ENCODE results near the gene BDKRB2. TPM values are rescaled to one million over a fixed set of nuclear protein-coding genes. Genes with fewer than 3 reads are reported as not detected.

BDKRB2 gene
- total RNA-seq, 6 donors from 2014 or later, result 0.78 to 4.0 (median 1.8) TPM; not detected in 1

DNA sequence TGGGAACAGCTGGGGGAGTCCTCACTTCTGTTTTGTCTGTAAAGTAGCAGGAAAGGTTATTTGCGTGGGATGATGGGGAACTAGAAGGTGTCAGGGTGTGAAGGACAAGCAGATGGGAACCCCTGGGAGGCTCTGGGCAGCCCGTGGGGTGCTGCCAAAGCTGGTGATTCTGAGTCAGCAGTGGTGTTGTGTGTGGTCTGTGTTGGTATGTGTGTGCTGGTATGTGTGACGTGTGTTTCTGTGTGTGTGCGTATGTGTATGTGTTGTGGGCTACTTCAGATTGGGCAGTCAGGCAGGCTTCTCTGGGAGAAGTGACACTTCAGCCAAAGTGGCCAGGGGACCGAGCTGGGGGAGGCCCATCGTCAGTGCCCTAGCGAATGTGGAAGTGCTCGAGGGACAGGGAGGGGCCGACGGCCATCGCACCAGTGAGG lies 15.3 kb upstream of the BDKRB2 start:
- H3K36me3 ChIP-seq, result no peaks in the 10 kb centered on the region
- no peak overlapping the region for H3K27ac ChIP-seq
- H3K27me3 ChIP-seq, result no peaks in the 10 kb centered on the region
- H3K4me3 ChIP-seq, result no peak overlapping the region
- ATAC-seq (ENCODE audit: low FRiP score in 2 of 2) (peak; percentile 20 to 80), DNase-seq (peak; percentile 46 to 56)
- peak in 1 of 2 donors; percentile 10 for TF ChIP-seq POLR2AphosphoS5 (IDR thresholded peaks at IDR 0.05)
- TF ChIP-seq POLR2A (IDR thresholded peaks at IDR 0.05), result no peak
- TF ChIP-seq, protein P1, sequence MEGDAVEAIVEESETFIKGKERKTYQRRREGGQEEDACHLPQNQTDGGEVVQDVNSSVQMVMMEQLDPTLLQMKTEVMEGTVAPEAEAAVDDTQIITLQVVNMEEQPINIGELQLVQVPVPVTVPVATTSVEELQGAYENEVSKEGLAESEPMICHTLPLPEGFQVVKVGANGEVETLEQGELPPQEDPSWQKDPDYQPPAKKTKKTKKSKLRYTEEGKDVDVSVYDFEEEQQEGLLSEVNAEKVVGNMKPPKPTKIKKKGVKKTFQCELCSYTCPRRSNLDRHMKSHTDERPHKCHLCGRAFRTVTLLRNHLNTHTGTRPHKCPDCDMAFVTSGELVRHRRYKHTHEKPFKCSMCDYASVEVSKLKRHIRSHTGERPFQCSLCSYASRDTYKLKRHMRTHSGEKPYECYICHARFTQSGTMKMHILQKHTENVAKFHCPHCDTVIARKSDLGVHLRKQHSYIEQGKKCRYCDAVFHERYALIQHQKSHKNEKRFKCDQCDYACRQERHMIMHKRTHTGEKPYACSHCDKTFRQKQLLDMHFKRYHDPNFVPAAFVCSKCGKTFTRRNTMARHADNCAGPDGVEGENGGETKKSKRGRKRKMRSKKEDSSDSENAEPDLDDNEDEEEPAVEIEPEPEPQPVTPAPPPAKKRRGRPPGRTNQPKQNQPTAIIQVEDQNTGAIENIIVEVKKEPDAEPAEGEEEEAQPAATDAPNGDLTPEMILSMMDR (IDR thresholded peaks at IDR 0.05), result no peak
- TF ChIP-seq EP300 (IDR thresholded peaks at IDR 0.05), result peak in 2 of 4 donors; percentile 19 to 65
- H3K4me1 ChIP-seq, result peaks cover 3 to 23% (median 8%) of the 10 kb centered on the region in 4 donors
- H3K9me3 ChIP-seq, result no peaks in the 10 kb centered on the region
- 42 to 73% methylated on average over 11 of the region's 11 CpGs for WGBS, 2 donors

DNA sequence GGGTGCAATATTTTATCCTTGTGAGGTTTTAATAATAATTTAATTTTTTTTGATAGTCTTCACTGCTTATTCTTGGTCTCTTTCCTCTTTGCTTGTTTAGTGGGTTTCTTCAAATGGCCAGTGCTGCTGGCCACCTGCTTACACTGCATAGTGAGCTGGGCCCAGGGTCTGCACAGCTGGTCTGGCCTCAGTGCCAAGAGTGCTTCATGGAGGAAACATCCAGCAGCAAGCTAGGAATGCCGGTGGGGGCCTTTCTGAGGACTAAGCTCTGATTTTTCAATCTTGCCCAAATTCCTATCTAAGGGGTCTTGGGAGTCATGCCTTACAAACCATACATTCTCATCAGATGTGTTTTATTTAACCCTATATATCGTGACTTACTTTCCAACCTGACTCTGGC lies 13.3 kb upstream of the BDKRB2 start:
- Histone ChIP-seq H3K9me3 (no peaks in the 10 kb centered on the region), H3K4me3 (no peak overlapping the region), H3K27me3 (no peaks in the 10 kb centered on the region), H3K36me3 (no peaks in the 10 kb centered on the region), H3K27ac (no peak overlapping the region), H3K4me1 (peaks cover 5 to 30% (median 21%) of the 10 kb centered on the region in 4 donors)
- WGBS, 2 donors, result 74 to 81% methylated on average over 2 of the region's 2 CpGs
- no peak for DNase-seq
- ATAC-seq (ENCODE audit: low FRiP score in 2 of 2), result no peak
- no peak for TF ChIP-seq EP300 (IDR thresholded peaks at IDR 0.05)
- TF ChIP-seq, protein P1 (IDR thresholded peaks at IDR 0.05), result no peak

DNA sequence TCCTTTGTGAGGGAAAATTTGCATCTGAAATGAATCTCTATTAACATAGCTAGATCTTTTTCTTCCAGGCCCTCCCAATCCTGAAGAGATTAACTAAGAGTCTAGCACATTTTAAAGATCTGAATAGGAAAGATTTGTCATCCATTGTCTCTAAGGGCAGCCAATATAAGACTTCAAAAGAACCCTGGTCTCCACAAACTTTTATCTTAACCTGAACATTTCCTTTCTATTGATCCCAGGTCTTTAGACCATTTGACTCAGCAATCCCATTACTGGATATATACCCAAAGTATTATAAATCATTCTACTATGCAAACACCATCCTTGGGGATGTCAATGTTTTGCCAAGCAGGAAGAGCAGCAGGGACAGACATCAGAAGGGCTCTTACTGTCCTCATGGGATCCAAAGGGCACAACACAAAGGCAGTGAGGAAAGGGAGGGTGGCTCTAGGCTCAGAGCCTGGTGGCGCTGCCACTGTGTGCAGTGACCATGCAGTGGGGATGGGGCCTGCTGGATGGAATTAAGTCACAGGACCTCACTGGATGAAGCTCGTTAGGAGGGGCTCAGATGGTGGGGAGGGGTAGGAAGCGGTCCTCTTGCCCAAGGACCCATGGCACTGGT lies 12.7 kb upstream of the BDKRB2 start:
- ATAC-seq (ENCODE audit: low FRiP score in 2 of 2), result no peak
- TF ChIP-seq EP300 (IDR thresholded peaks at IDR 0.05) (no peak), POLR2AphosphoS5 (IDR thresholded peaks at IDR 0.05) (no peak), POLR2A (IDR thresholded peaks at IDR 0.05) (no peak)
- TF ChIP-seq, protein P1 (IDR thresholded peaks at IDR 0.05), result no peak

DNA sequence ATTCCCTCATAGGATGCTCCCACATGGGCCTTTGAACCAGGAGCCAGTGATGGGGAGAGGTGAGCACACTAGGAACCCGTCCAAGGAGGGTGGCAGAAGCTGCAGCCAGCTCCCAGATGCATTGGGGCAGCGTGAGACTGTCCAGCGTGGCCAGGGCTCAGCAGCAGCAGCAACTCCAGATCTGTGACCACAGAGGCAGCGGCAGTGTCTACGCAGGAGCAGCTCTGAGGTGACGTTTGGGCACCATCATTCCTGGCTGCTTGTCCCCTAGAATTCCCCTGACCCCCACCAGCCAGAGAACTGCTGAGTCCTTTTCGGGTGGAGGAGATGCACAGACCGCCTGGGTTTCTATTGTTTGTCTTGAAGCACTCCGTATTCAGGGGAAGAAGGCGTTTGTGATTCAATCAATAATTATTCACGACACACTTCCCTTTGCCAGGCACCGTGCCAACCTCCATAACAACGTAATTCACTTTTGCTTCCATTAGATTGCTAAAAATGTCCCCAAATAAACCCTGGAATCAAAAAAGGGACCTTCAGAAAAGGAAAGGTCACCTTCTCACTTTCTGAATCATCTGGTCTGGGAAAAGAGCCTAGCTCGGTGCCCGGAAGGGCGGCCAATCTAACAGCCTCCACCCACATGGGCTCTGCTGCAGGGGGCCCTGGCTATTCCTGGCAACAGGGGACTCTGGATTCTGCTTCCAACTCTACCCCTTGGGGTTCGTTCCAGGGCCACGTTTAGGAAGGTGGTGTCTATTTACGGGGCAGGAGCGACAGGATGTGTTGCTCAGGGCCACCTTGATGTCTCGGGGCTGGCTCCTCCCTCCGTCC lies 11.4 kb upstream of the BDKRB2 start:
- no peak overlapping the region for H3K4me3 ChIP-seq
- ATAC-seq (ENCODE audit: low FRiP score in 2 of 2), result no peak
- peak in 1 of 2 donors; percentile 32 for DNase-seq
- H3K27ac ChIP-seq, result no peak overlapping the region
- 58 to 65% methylated on average over 16 to 21 of the region's 22 CpGs for WGBS, 2 donors
- no peaks in the 10 kb centered on the region for H3K36me3 ChIP-seq
- no peaks in the 10 kb centered on the region for H3K9me3 ChIP-seq
- TF ChIP-seq POLR2AphosphoS5 (IDR thresholded peaks at IDR 0.05) (no peak), POLR2A (IDR thresholded peaks at IDR 0.05) (no peak), EP300 (IDR thresholded peaks at IDR 0.05) (no peak)
- TF ChIP-seq, protein P1 (IDR thresholded peaks at IDR 0.05), result no peak
- no peaks in the 10 kb centered on the region for H3K27me3 ChIP-seq
- peaks cover 12 to 31% (median 21%) of the 10 kb centered on the region in 4 donors for H3K4me1 ChIP-seq

More for the DNA sequence above, 12.7 kb upstream of the BDKRB2 start:
- no peaks in the 10 kb centered on the region for H3K9me3 ChIP-seq
- 85 to 92% methylated on average over 3 of the region's 3 CpGs for WGBS, 2 donors
- H3K36me3 ChIP-seq, result no peaks in the 10 kb centered on the region
- H3K27me3 ChIP-seq, result no peaks in the 10 kb centered on the region
- no peak overlapping the region for H3K4me3 ChIP-seq
- peaks cover 5 to 30% (median 21%) of the 10 kb centered on the region in 4 donors for H3K4me1 ChIP-seq
- DNase-seq, result no peak
- H3K27ac ChIP-seq, result no peak overlapping the region
